GM21737 (cell line): Measurements from ENCODE around the gene MKRN2.
"Not testable (repeated sequence)": the region's sequence is repeated elsewhere in the genome, so short reads cannot be mapped to it uniquely, and the experiment has no call there.

Experiments used
- ATAC-seq: cut with Tn5 transposase; IDR thresholded peaks from one replicate; pipeline ENCODE4 v1.9.1; 2021; ENCODE audit warnings: mild to moderate bottlenecking, moderate library complexity; ENCODE audit not compliant: unreplicated experiment

The MKRN2 gene

GRCh38 chr3:12627370-12627769 is 70.5 kb downstream of the MKRN2 start:
- ATAC-seq, result no peak

GRCh38 chr3:12628813-12629212 is 71.9 kb downstream of the MKRN2 start:
- no peak for ATAC-seq

GRCh38 chr3:12629560-12629959 is 72.7 kb downstream of the MKRN2 start:
- ATAC-seq, result no peak

- ATAC-seq, result no peak
Observed at GRCh38 chr3:12630292-12630691, 73.4 kb downstream of the MKRN2 start.

- ATAC-seq, result not testable (repeated sequence)
Observed at GRCh38 chr3:12630843-12631242, 74.0 kb downstream of the MKRN2 start.

GRCh38 chr3:12632523-12632922 is 75.6 kb downstream of the MKRN2 start:
- ATAC-seq, result no peak

GRCh38 chr3:12633108-12633507 is 76.2 kb downstream of the MKRN2 start:
- no peak for ATAC-seq
